ENCODE data around the gene RGPD6. TPM values are rescaled to one million over a fixed set of nuclear protein-coding genes. Genes with fewer than 3 reads are reported as not detected.
"Not testable (repeated sequence)": the region's sequence is repeated elsewhere in the genome, so short reads cannot be mapped to it uniquely, and the experiment has no call there.

RGPD6 gene
- total RNA-seq, 1 experiment from 2014 or later: 15.9 TPM

GRCh38 chr2:110465312-110465711, 111.7 kb downstream of the RGPD6 start:
- H3K9me3 Mint-ChIP-seq (ENCODE audit: low read depth, unreplicated experiment); H3K27me3 Mint-ChIP-seq (ENCODE audit: unreplicated experiment); DNase-seq; H3K36me3 Mint-ChIP-seq (ENCODE audit: insufficient read depth, unreplicated experiment); CTCF ChIA-PET; H3K4me1 Mint-ChIP-seq (ENCODE audit: low read depth, unreplicated experiment); intact Hi-C loops (cut with micrococcal nuclease; ENCODE audit: unreplicated experiment); H3K4me3 Mint-ChIP-seq (ENCODE audit: low read depth, unreplicated experiment); BruUV-seq (replicated peaks); H3K27ac Mint-ChIP-seq (ENCODE audit: unreplicated experiment): not testable (repeated sequence)

Other genes with a start within 250 kb of the RGPD6 start
- 0.29 TPM in 1 of 2 replicates, not detected in the other for gene LIMS4, start 104.4 kb downstream of the RGPD6 start, total RNA-seq (2022)
- gene BUB1, start 100.8 kb upstream of the RGPD6 start, total RNA-seq (2022): 63.6 and 66.1 TPM in 2 replicates
- 2.4 and 2.7 TPM in 2 replicates for gene ACOXL, start 155.4 kb upstream of the RGPD6 start, total RNA-seq (2022)